ENCODE results near the gene SCUBE1.

- TF ChIP-seq CTCF (IDR thresholded peaks at IDR 0.05) (no peak), EP300 (IDR thresholded peaks at IDR 0.05) (no peak), POLR2A (IDR thresholded peaks at IDR 0.05) (no peak)
These were observed 151.3 kb downstream of the SCUBE1 start for GRCh38 chr22:43191831-43192230.
